Measurements from ENCODE around the gene FXYD7.

The FXYD7 gene

GRCh38 chr19:35104361-35104760 lies 38.7 kb upstream of the FXYD7 start (continued):
- no peak for TF ChIP-seq TSHZ2 (CRISPR knock-in tag; IDR thresholded peaks at IDR 0.05)
- no peak for TF ChIP-seq CREB5 (CRISPR knock-in tag; IDR thresholded peaks at IDR 0.05; ENCODE audit: low read depth)

GRCh38 chr19:35105047-35105410 lies 38.0 kb upstream of the FXYD7 start:
- ATAC-seq, result no peak
- no peak for TF ChIP-seq ZC3H10 (CRISPR knock-in tag; IDR thresholded peaks at IDR 0.05)
- no peak for TF ChIP-seq ZNF8 (CRISPR knock-in tag; IDR thresholded peaks at IDR 0.05)
- no peak for TF ChIP-seq ARNTL (CRISPR knock-in tag; IDR thresholded peaks at IDR 0.05; ENCODE audit: borderline replicate concordance, low read depth)
- no peak for TF ChIP-seq SNAI2 (CRISPR knock-in tag; IDR thresholded peaks at IDR 0.05)
- no peak for TF ChIP-seq TSHZ2 (CRISPR knock-in tag; IDR thresholded peaks at IDR 0.05)
- no peak for TF ChIP-seq CREB5 (CRISPR knock-in tag; IDR thresholded peaks at IDR 0.05; ENCODE audit: low read depth)
- no peak for TF ChIP-seq OSR1 (CRISPR knock-in tag; IDR thresholded peaks at IDR 0.05)
- TF ChIP-seq TCF4 (CRISPR knock-in tag; IDR thresholded peaks at IDR 0.05; ENCODE audit: borderline replicate concordance), result no peak
- no peak for TF ChIP-seq PPARA (CRISPR knock-in tag; IDR thresholded peaks at IDR 0.05; ENCODE audit: borderline replicate concordance)
- TF ChIP-seq BACH2 (CRISPR knock-in tag; IDR thresholded peaks at IDR 0.05; ENCODE audit: borderline replicate concordance), result no peak
- no peak for TF ChIP-seq PATZ1 (CRISPR knock-in tag; IDR thresholded peaks at IDR 0.05; ENCODE audit: borderline replicate concordance)
- TF ChIP-seq GLIS3 (CRISPR knock-in tag; IDR thresholded peaks at IDR 0.05), result no peak
- no peak for TF ChIP-seq POU6F1 (CRISPR knock-in tag; IDR thresholded peaks at IDR 0.05; ENCODE audit: borderline replicate concordance, low read depth)
- no peak for TF ChIP-seq RARB (CRISPR knock-in tag; IDR thresholded peaks at IDR 0.05)
- no peak for TF ChIP-seq ZNF565 (CRISPR knock-in tag; conservative IDR thresholded peaks at IDR 0.05; ENCODE audit: low read depth)

- no peak for ATAC-seq
- TF ChIP-seq TSHZ2 (CRISPR knock-in tag; IDR thresholded peaks at IDR 0.05), result no peak
Measured at GRCh38 chr19:35105411-35106290, 37.4 kb upstream of the FXYD7 start.
